HepG2 (cell line): ENCODE results near the gene EPHA6. TPM values are rescaled to one million over a fixed set of nuclear protein-coding genes. Genes with fewer than 3 reads are reported as not detected.
A peak's percentile ranks its signal among the peaks of the same experiment; 100 is the strongest.

ENCODE experiments used
- ADNP ChIP-seq: sonication (generic); formaldehyde crosslinking; IDR thresholded peaks from 2 replicates; pipeline ENCODE4 v1.4.0; 2020; ENCODE audit warnings: missing genetic modification reagents
- ARNT2 ChIP-seq: sonication (generic); formaldehyde crosslinking; IDR thresholded peaks from 2 replicates; pipeline ENCODE4 v1.8.0; 2022; ENCODE audit warnings: mild to moderate bottlenecking, low read depth, missing genetic modification reagents, moderate library complexity
- BORCS8-MEF2B ChIP-seq: sonication (generic); formaldehyde crosslinking; IDR thresholded peaks from 2 replicates; pipeline ENCODE4 v1.8.0; 2022; ENCODE audit warnings: mild to moderate bottlenecking, missing genetic modification reagents
- JUNB ChIP-seq: sonication (generic); formaldehyde crosslinking; IDR thresholded peaks from 2 replicates; pipeline ENCODE4 v1.8.0; 2022; ENCODE audit warnings: missing genetic modification reagents, mild to moderate bottlenecking, borderline replicate concordance
- KDM3A ChIP-seq: IDR thresholded peaks from 2 replicates; pipeline ENCODE4 v1.6.1; 2018; ENCODE audit warnings: low read depth, missing compliant biosample characterization
- MTF2 ChIP-seq: sonication (generic); formaldehyde crosslinking; IDR thresholded peaks from 2 replicates; pipeline ENCODE4 v1.5.0; 2020; ENCODE audit warnings: missing genetic modification reagents, borderline replicate concordance
- SRY ChIP-seq: sonication (generic); formaldehyde crosslinking; IDR thresholded peaks from 2 replicates; pipeline ENCODE4 v1.8.0; 2022; ENCODE audit warnings: mild to moderate bottlenecking, missing genetic modification reagents
- TFDP1 ChIP-seq: IDR thresholded peaks from 2 replicates; pipeline ENCODE4 v1.6.1; 2016; ENCODE audit warnings: missing compliant biosample characterization, missing genetic modification reagents, borderline replicate concordance
- ZC3H13 ChIP-seq: sonication (generic); formaldehyde crosslinking; IDR thresholded peaks from 2 replicates; pipeline ENCODE4 v1.8.1; 2023; ENCODE audit warnings: mild to moderate bottlenecking, missing genetic modification reagents, moderate library complexity
- ZFP90 ChIP-seq: sonication (generic); formaldehyde crosslinking; IDR thresholded peaks from 2 replicates; pipeline ENCODE4 v1.8.0; 2022; ENCODE audit warnings: missing genetic modification reagents, mild to moderate bottlenecking, inconsistent platforms, borderline replicate concordance
- ZFX ChIP-seq: sonication (generic); formaldehyde crosslinking; IDR thresholded peaks from 2 replicates; pipeline ENCODE4 v1.4.0; 2020; ENCODE audit warnings: mild to moderate bottlenecking, low read depth, missing genetic modification reagents, moderate library complexity
- ZFYVE20 ChIP-seq: sonication (generic); formaldehyde crosslinking; IDR thresholded peaks from 2 replicates; pipeline ENCODE4 v1.8.0; 2023; ENCODE audit warnings: low read depth, mild to moderate bottlenecking, moderate library complexity, missing genetic modification reagents, borderline replicate concordance
- ZMYM4 ChIP-seq: sonication (generic); formaldehyde crosslinking; IDR thresholded peaks from 2 replicates; pipeline ENCODE4 v1.8.1; 2023; ENCODE audit warnings: mild to moderate bottlenecking, missing genetic modification reagents
- ZNF331 ChIP-seq: sonication (generic); formaldehyde crosslinking; IDR thresholded peaks from 2 replicates; pipeline ENCODE4 v1.4.0; 2020; ENCODE audit warnings: missing genetic modification reagents
- ZNF563 ChIP-seq: sonication (generic); formaldehyde crosslinking; IDR thresholded peaks from 2 replicates; pipeline ENCODE4 v1.8.0; 2022; ENCODE audit warnings: mild to moderate bottlenecking, moderate library complexity, missing genetic modification reagents
- ZSCAN21 ChIP-seq: sonication (generic); formaldehyde crosslinking; IDR thresholded peaks from 2 replicates; pipeline ENCODE4 v1.8.0; 2022; ENCODE audit warnings: mild to moderate bottlenecking, missing genetic modification reagents, moderate library complexity, borderline replicate concordance
- polyA plus RNA-seq, 8 experiments: library from polyadenylated mRNA; depleted of rRNA in 3 of 8; stranded (reverse) in 7 of 8; unstranded in 1 of 8; fragments of >200 nt; fragmentation: Illumina TruSeq in 4 of 8; extraction: Trizol in 4 of 8; gene quantifications; 2 replicates each; pipeline versions ENCODE4 v1.2.1 to v1.2.3, GENCODE V29; 2011 to 2016; ENCODE audit warnings: low read depth in 4 of 8, missing spikeins in 1 of 8, mixed read lengths in 1 of 8; ENCODE audit not compliant: insufficient read depth in 1 of 8
- total RNA-seq, 5 experiments: library from RNA; depleted of rRNA; stranded (reverse); fragments of >200 nt; fragmentation: Illumina TruSeq; extraction: Trizol; gene quantifications; 2 replicates each; pipeline ENCODE4 v1.2.3, GENCODE V29; 2016; ENCODE audit warnings: low read depth in 1 of 5
- TF ChIP-seq, protein P1 (sequence below): sonication (generic); formaldehyde crosslinking; IDR thresholded peaks from 2 replicates; pipeline ENCODE4 v1.5.0; 2020; ENCODE audit warnings: missing genetic modification reagents, mild to moderate bottlenecking, borderline replicate concordance
- TF ChIP-seq, protein P2 (sequence below): sonication (generic); formaldehyde crosslinking; IDR thresholded peaks from 2 replicates; pipeline ENCODE4 v1.4.0; 2020; ENCODE audit warnings: mild to moderate bottlenecking, missing genetic modification reagents
- TF ChIP-seq, protein P3 (sequence below): sonication (generic); formaldehyde crosslinking; IDR thresholded peaks from 2 replicates; pipeline ENCODE4 v1.4.0; 2020; ENCODE audit warnings: missing genetic modification reagents

The EPHA6 gene
- total and polyA plus RNA-seq, 2 of the 13 experiments (the other 11 are each of a cell fraction or from before 2014, with no cell fraction given): not detected

GRCh38 chr3:96813134-96813819 lies 1.1 kb upstream of the EPHA6 start (continued):
- TF ChIP-seq ZFP90 (CRISPR knock-in tag) (no peak), ZC3H13 (CRISPR knock-in tag) (0 out of 2 replicates have a peak, but pooled peaks have one; percentile 27), ADNP (CRISPR knock-in tag) (no peak), ZFYVE20 (no peak), ZSCAN21 (CRISPR knock-in tag) (no peak), ZNF563 (CRISPR knock-in tag) (peak; percentile 43; the same call in 1 of the 2 replicates), ARNT2 (CRISPR knock-in tag) (peak; percentile 9; the same call in 1 of the 2 replicates), MTF2 (CRISPR knock-in tag) (peak; percentile 76; the same call in 1 of the 2 replicates), ZNF331 (CRISPR knock-in tag) (peak; percentile 71; the same call in 1 of the 2 replicates), SRY (0 out of 2 replicates have a peak, but pooled peaks have one; percentile 26), JUNB (no peak), BORCS8-MEF2B (CRISPR knock-in tag) (peak; percentile 25; the same call in 1 of the 2 replicates), KDM3A (CRISPR knock-in tag) (0 out of 2 replicates have a peak, but pooled peaks have one; percentile 45), ZFX (0 out of 2 replicates have a peak, but pooled peaks have one; percentile 22), TFDP1 (peak; percentile 37; the same call in 1 of the 2 replicates), ZMYM4 (CRISPR knock-in tag) (peak; percentile 47; the same call in 1 of the 2 replicates)
- TF ChIP-seq, protein P1, sequence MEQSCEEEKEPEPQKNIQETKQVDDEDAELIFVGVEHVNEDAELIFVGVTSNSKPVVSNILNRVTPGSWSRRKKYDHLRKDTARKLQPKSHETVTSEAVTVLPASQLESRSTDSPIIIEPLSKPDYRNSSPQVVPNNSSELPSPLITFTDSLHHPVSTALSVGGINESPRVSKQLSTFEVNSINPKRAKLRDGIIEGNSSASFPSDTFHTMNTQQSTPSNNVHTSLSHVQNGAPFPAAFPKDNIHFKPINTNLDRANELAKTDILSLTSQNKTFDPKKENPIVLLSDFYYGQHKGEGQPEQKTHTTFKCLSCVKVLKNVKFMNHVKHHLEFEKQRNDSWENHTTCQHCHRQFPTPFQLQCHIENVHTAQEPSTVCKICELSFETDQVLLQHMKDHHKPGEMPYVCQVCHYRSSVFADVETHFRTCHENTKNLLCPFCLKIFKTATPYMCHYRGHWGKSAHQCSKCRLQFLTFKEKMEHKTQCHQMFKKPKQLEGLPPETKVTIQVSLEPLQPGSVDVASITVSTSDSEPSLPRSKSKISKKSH: peak; percentile 23; the same call in 1 of the 2 replicates
- TF ChIP-seq, protein P2, sequence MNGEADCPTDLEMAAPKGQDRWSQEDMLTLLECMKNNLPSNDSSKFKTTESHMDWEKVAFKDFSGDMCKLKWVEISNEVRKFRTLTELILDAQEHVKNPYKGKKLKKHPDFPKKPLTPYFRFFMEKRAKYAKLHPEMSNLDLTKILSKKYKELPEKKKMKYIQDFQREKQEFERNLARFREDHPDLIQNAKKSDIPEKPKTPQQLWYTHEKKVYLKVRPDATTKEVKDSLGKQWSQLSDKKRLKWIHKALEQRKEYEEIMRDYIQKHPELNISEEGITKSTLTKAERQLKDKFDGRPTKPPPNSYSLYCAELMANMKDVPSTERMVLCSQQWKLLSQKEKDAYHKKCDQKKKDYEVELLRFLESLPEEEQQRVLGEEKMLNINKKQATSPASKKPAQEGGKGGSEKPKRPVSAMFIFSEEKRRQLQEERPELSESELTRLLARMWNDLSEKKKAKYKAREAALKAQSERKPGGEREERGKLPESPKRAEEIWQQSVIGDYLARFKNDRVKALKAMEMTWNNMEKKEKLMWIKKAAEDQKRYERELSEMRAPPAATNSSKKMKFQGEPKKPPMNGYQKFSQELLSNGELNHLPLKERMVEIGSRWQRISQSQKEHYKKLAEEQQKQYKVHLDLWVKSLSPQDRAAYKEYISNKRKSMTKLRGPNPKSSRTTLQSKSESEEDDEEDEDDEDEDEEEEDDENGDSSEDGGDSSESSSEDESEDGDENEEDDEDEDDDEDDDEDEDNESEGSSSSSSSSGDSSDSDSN (CRISPR knock-in tag): peak; percentile 82
- TF ChIP-seq, protein P3, sequence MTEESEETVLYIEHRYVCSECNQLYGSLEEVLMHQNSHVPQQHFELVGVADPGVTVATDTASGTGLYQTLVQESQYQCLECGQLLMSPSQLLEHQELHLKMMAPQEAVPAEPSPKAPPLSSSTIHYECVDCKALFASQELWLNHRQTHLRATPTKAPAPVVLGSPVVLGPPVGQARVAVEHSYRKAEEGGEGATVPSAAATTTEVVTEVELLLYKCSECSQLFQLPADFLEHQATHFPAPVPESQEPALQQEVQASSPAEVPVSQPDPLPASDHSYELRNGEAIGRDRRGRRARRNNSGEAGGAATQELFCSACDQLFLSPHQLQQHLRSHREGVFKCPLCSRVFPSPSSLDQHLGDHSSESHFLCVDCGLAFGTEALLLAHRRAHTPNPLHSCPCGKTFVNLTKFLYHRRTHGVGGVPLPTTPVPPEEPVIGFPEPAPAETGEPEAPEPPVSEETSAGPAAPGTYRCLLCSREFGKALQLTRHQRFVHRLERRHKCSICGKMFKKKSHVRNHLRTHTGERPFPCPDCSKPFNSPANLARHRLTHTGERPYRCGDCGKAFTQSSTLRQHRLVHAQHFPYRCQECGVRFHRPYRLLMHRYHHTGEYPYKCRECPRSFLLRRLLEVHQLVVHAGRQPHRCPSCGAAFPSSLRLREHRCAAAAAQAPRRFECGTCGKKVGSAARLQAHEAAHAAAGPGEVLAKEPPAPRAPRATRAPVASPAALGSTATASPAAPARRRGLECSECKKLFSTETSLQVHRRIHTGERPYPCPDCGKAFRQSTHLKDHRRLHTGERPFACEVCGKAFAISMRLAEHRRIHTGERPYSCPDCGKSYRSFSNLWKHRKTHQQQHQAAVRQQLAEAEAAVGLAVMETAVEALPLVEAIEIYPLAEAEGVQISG (CRISPR knock-in tag): 0 out of 2 replicates have a peak, but pooled peaks have one; percentile 28
